K562 (cell line): ENCODE measurements around the gene BHLHE23. TPM values are rescaled to one million over a fixed set of nuclear protein-coding genes. Genes with fewer than 3 reads are reported as not detected.

Experiments
- ATAC-seq: fragments of 200-7000 bp; cut with Tn5 transposase; 3 replicates; pipeline ENCODE4 v1.9.1; 2020; ENCODE audit warnings: moderate library complexity
- BruUV-seq: library from RNA; stranded (reverse); fragments of 400-500 nt; replicated peaks from 2 replicates; lab custom pipeline; 2021; lab: Mats Ljungman, UMichigan
- CTCF ChIA-PET: fragments of 300-600 bp; formaldehyde crosslinking; extraction: SDS; loops from one replicate; lab custom pipeline; 2021; ENCODE audit warnings: low intra/inter-chr PET ratio; lab: Yijun Ruan, JAX
- POLR2A ChIA-PET: fragments of 300-600, 350-650 bp; sonication (Branson Sonifier 250); formaldehyde crosslinking; extraction: SDS; loops from one replicate; lab custom pipeline; 2021; ENCODE audit warnings: antibody characterized with exemption, inconsistent platforms; lab: Yijun Ruan, JAX
- DNase-seq, 4 experiments: peaks; one replicate each; pipeline versions ENCODE4 v3.0.0 to v3.0.0-alpha.2; 2011 to 2018; ENCODE audit warnings: low spot score in 3 of 4, mixed read lengths in 3 of 4; ENCODE audit errors: extremely low read depth in 1 of 4
- FAIRE-seq: peaks from 2 replicates; lab custom pipeline; 2011; peaks lifted over from hg19 to GRCh38; lab: Jason Lieb, UNC
- H2AFZ ChIP-seq: 2 replicates; pipeline ENCODE4 v1.6.0; 2011; ENCODE audit warnings: low read depth, low read length, control low read depth, inconsistent platforms
- H3K27ac ChIP-seq: fragments of 200-600 bp; 3 replicates; pipeline ENCODE4 v1.8.0; 2011; ENCODE audit warnings: low read depth, mild to moderate bottlenecking, control low read depth, inconsistent platforms, low read length, moderate library complexity, mixed read lengths; ENCODE audit errors: extremely low read depth
- H3K27me3 ChIP-seq, 2 experiments: fragments of 300-600 bp in 1 of 2; 2 replicates in 1 of 2; 3 replicates in 1 of 2; pipeline versions ENCODE4 v1.6.0 to v1.8.0; 2011; ENCODE audit warnings: inconsistent platforms in 2 of 2, low read length in 2 of 2, mild to moderate bottlenecking in 1 of 2, mixed read lengths in 1 of 2, moderate library complexity in 1 of 2; ENCODE audit not compliant: control insufficient read depth in 2 of 2, insufficient read depth in 2 of 2
- H3K36me3 ChIP-seq: fragments of 300-600 bp; 3 replicates; pipeline ENCODE4 v1.8.0; 2011; ENCODE audit warnings: mild to moderate bottlenecking, low read length, inconsistent platforms; ENCODE audit not compliant: control insufficient read depth, insufficient read depth
- H3K4me1 ChIP-seq, 2 experiments: fragments of 200-600 bp in 1 of 2; replicated peaks in 1 of 2; 2 replicates in 1 of 2; 3 replicates in 1 of 2; pipeline versions ENCODE4 v1.5.1 to v1.8.0; 2011; ENCODE audit warnings: inconsistent platforms in 2 of 2, low read length in 2 of 2, mild to moderate bottlenecking in 1 of 2, mixed read lengths in 1 of 2, moderate library complexity in 1 of 2; ENCODE audit not compliant: control insufficient read depth in 2 of 2, insufficient read depth in 2 of 2
- H3K4me2 ChIP-seq: 2 replicates; pipeline ENCODE4 v1.6.1; 2011; ENCODE audit warnings: low read length, control low read depth, inconsistent platforms, mixed read lengths; ENCODE audit not compliant: insufficient read depth
- H3K4me3 ChIP-seq: fragments of 200-600 bp; sonication (generic), shearing (Covaris generic); 2 replicates; pipeline ENCODE4 v1.5.1; 2016; ENCODE audit warnings: control low read depth, inconsistent platforms
- H3K79me2 ChIP-seq: fragments of 200-600 bp; 3 replicates; pipeline ENCODE4 v1.8.0; 2011; ENCODE audit warnings: low read length, inconsistent platforms; ENCODE audit not compliant: control insufficient read depth, insufficient read depth
- H3K9ac ChIP-seq, 2 experiments: 2 replicates each; pipeline versions ENCODE4 v1.6.0 to v1.6.1; 2011; ENCODE audit warnings: low read depth in 2 of 2, low read length in 2 of 2, control low read depth in 1 of 2, inconsistent platforms in 1 of 2, mild to moderate bottlenecking in 1 of 2, mixed read lengths in 1 of 2; ENCODE audit not compliant: insufficient read depth in 1 of 2
- H3K9me1 ChIP-seq: one replicate; pipeline ENCODE4 v1.6.0; 2011; ENCODE audit warnings: inconsistent platforms, mild to moderate bottlenecking, low read length, moderate library complexity; ENCODE audit not compliant: control insufficient read depth, insufficient read depth
- H3K9me3 ChIP-seq: replicated peaks from 2 replicates; pipeline ENCODE4 v1.5.1; 2011; ENCODE audit warnings: low read depth, low read length, inconsistent platforms; ENCODE audit not compliant: control insufficient read depth, insufficient read depth
- H4K20me1 ChIP-seq: replicated peaks from 2 replicates; pipeline ENCODE4 v1.6.1; 2011; ENCODE audit warnings: low read length, inconsistent platforms, mixed read lengths; ENCODE audit not compliant: control insufficient read depth, insufficient read depth
- CREBBP ChIP-seq: IDR thresholded peaks from one replicate; pipeline ENCODE4 v1.6.1; 2012; ENCODE audit warnings: low read depth, mild to moderate bottlenecking, control low read depth, inconsistent platforms, low read length
- SMARCB1 ChIP-seq: IDR thresholded peaks from 2 replicates; pipeline ENCODE4 v1.6.1; 2011; ENCODE audit warnings: improper control_type of control experiment, low read depth; ENCODE audit not compliant: insufficient read length
- ZFP36 ChIP-seq: fragments of 150-350 bp; IDR thresholded peaks from 2 replicates; pipeline ENCODE4 v1.6.1; 2018; ENCODE audit warnings: low read length, low read depth; ENCODE audit not compliant: partially characterized antibody
- ZNF175 ChIP-seq: fragments of 200-800 bp; sonication (Bioruptor generic); IDR thresholded peaks from 2 replicates; pipeline ENCODE4 v1.6.1; 2016; ENCODE audit warnings: low read depth, mild to moderate bottlenecking, missing genetic modification characterization, missing compliant biosample characterization
- ZNF324 ChIP-seq: fragments of 250-450 bp; sonication (Bioruptor Pico); IDR thresholded peaks from 2 replicates; pipeline ENCODE4 v1.4.0; 2020; ENCODE audit warnings: mild to moderate bottlenecking
- WGBS: fragments of 100-300 bp; shearing (Covaris generic); methylation state at CpG from one replicate; pipeline ENCODE4 v1.1.6; 2016; ENCODE audit warnings: low coverage, mixed read lengths; ENCODE audit not compliant: insufficient coverage; ENCODE audit errors: missing lambda C conversion rate; 5-methylcytosine and 5-hydroxymethylcytosine counted together
- in situ Hi-C: fragments of 300-500 bp; cut with MboI; formaldehyde crosslinking; loops from 4 replicates; pipeline ENCODE4 v1.15.0; 2018; ENCODE audit warnings: inconsistent platforms, mixed read lengths
- intact Hi-C: fragments of 100-400 bp; cut with micrococcal nuclease; formaldehyde crosslinking; loops from 2 replicates; pipeline ENCODE4 v1.14.2; 2022
- polyA plus RNA-seq, 8 experiments: library from polyadenylated mRNA; depleted of rRNA in 4 of 8; stranded (reverse) in 5 of 8; unstranded in 3 of 8; fragments of >200 nt; fragmentation: Nextera tagmentation in 2 of 8; fragmentation: Illumina TruSeq in 1 of 8; extraction: Ambion mirVana in 2 of 8; extraction: Trizol in 1 of 8; gene quantifications; 2 replicates each; pipeline versions ENCODE4 v1.2.1 to v1.2.3, GENCODE V29; 2011 to 2014; ENCODE audit warnings: inconsistent platforms in 1 of 8, missing spikeins in 1 of 8
- total RNA-seq, 7 experiments: library from RNA; depleted of rRNA in 6 of 7; stranded (reverse); fragments of >200 nt in 6 of 7; fragmentation: Illumina TruSeq in 2 of 7; extraction: Trizol in 2 of 7; gene quantifications; 2 replicates each; pipeline versions ENCODE4 v1.2.1 to v1.2.3, GENCODE V29; 2011 to 2021; ENCODE audit warnings: low replicate concordance in 1 of 7
- TF ChIP-seq, protein P1 (sequence below): fragments of 250-450 bp; sonication (Bioruptor Pico); IDR thresholded peaks from 2 replicates; pipeline ENCODE4 v1.8.0; 2022; ENCODE audit warnings: moderate library complexity, mild to moderate bottlenecking, inconsistent platforms

Gene BHLHE23
- total and polyA plus RNA-seq, 9 of the 15 experiments (the other 6 are each of a cell fraction or from before 2014, with no cell fraction given): not detected

GRCh38 chr20:62975812-62976508 is 30.8 kb downstream of the BHLHE23 start:
- Histone ChIP-seq H3K9ac (no peak overlapping the region), H3K4me3 (no peak overlapping the region), H3K27ac (no peak overlapping the region), H3K36me3 (no peaks in the 10 kb centered on the region), H3K79me2 (no peaks in the 10 kb centered on the region), H3K9me1 (no peaks in the 10 kb centered on the region), H3K9me3 (no peaks in the 10 kb centered on the region), H3K4me2 (no peak overlapping the region), H2AFZ (no peak overlapping the region), H4K20me1 (peaks cover 11% of the 10 kb centered on the region; the same call in 1 of the 2 replicates), H3K27me3 (peaks cover 40 to 92% of the 10 kb centered on the region in 2 experiments), H3K4me1 (peaks cover 0 to 55% of the 10 kb centered on the region in 2 experiments; a peak in 3 of 5 replicates)
- ChIA-PET POLR2A (interaction anchor here (0.6 to 1.1 kb wide), 3 partner anchors 23 to 82 kb away, joined by 4 read pairs; no protein-coding TSS in a partner anchor), CTCF (no interaction called here)
- DNase-seq (no peak), ATAC-seq (no peak), FAIRE-seq (no peak)
- WGBS: 0% methylated on average over 5 of the region's 9 CpGs
- in situ Hi-C loops (no loop called here), intact Hi-C loops (no loop called here)
- no peak for TF ChIP-seq ZNF175 (CRISPR knock-in tag)
- TF ChIP-seq, protein P1, sequence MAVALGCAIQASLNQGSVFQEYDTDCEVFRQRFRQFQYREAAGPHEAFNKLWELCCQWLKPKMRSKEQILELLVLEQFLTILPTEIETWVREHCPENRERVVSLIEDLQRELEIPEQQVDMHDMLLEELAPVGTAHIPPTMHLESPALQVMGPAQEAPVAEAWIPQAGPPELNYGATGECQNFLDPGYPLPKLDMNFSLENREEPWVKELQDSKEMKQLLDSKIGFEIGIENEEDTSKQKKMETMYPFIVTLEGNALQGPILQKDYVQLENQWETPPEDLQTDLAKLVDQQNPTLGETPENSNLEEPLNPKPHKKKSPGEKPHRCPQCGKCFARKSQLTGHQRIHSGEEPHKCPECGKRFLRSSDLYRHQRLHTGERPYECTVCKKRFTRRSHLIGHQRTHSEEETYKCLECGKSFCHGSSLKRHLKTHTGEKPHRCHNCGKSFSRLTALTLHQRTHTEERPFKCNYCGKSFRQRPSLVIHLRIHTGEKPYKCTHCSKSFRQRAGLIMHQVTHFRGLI (CRISPR knock-in tag): no peak
- no peak for TF ChIP-seq ZFP36
- TF ChIP-seq SMARCB1: no peak
- no peak for TF ChIP-seq ZNF324 (CRISPR knock-in tag)
- no peak for TF ChIP-seq CREBBP
- no TSS peak for BruUV-seq
